Activated CD8-positive, alpha-beta memory T cell treated with anti-CD3 and anti-CD28 coated beads for 24 hours (primary cell): Measurements from ENCODE around the gene BEST1.

Experiments
- DNase-seq: peaks from one replicate; pipeline ENCODE4 v3.0.0-alpha.2; 2020

The BEST1 gene

DNA sequence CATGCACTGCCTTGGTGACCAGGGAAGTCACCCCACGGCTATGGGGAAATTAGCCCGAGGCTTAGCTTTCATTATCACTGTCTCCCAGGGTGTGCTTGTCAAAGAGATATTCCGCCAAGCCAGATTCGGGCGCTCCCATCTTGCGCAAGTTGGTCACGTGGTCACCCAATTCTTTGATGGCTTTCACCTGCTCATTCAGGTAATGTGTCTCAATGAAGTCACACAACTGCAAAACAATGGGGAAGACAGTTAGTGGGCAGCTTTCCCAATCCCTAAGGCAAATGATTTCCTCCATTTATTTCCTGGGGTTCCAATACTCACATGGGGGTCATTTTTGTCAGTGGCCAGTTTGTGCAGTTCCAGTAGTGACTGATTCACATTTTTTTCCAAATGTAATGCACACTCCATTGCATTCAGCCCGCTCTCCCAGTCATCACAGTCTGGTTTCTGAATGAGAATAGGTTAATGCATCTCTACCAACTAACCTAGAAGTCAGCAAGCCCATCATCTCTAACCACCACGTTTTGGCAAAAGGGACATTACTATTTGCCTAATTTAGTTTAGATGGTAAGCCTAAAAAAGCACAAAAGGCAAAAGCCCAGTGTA lies 14.6 kb downstream of the BEST1 start:
- peak; percentile 53 for DNase-seq

DNA sequence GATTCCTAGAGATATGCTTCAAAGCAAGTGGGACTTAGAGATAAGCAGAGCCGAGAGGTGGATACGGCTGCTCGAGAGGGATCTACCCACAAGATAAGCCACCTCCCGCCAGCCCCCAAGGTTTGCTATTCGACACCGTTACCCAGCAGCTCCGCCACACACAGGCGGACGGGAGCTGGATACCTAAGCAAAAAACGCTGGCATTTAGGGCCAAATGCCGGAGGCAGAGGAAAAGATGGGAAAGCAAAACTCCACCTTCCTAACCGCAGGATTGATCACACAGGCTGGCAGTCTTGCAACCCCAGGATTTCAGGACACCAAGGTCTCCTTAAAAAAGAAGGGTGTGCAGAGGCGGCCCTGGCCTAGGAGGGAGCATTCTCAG lies 16.6 kb downstream of the BEST1 start:
- peak; percentile 69 for DNase-seq

DNA sequence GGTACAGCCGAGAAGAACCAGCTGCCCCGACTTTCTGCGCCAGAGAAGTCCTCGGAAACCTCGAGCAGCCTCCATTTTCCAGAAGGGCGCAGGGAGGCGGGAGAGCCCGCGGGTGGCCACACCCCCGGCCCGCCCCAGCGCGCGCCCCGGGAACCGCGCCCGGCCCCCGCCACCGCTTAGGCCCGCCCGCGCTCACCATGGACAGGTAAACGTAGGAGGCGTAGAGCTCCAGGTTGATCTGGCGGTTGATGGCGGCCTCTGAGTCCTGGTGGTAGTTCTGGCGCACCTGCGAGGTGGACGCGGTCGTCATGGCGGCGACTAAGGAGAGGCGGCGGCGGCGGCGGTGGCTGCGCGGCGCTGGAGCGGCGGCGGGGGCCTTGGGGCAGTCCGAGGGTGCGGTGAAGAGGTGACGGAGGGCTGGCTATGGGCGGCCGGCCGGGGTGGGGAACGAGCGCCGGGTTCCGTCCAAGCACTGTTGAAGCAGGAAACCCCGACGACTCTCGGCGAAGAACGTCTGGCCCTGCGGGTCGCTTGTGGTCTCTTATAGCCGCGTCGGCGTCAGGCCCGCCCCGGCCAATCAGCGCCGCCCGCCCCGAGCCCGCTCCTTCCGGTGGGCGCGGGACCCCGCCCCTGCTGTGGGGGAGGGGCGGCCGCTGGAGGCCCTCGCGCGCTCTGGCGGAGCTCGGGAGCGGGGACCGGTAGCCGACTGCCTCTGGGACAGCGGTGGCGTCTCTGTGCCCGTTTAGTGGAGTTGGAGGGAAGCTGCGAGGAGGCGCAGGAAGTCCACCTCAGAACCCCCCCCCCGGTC lies 17.2 kb downstream of the BEST1 start, which contains the start of gene FTH1:
TSS of gene FTH1 (minus strand) at position 519 of the 808 bp plus-strand sequence. CDS start at position 310, 209 bp downstream.
- peak; percentile 93 for DNase-seq

DNA sequence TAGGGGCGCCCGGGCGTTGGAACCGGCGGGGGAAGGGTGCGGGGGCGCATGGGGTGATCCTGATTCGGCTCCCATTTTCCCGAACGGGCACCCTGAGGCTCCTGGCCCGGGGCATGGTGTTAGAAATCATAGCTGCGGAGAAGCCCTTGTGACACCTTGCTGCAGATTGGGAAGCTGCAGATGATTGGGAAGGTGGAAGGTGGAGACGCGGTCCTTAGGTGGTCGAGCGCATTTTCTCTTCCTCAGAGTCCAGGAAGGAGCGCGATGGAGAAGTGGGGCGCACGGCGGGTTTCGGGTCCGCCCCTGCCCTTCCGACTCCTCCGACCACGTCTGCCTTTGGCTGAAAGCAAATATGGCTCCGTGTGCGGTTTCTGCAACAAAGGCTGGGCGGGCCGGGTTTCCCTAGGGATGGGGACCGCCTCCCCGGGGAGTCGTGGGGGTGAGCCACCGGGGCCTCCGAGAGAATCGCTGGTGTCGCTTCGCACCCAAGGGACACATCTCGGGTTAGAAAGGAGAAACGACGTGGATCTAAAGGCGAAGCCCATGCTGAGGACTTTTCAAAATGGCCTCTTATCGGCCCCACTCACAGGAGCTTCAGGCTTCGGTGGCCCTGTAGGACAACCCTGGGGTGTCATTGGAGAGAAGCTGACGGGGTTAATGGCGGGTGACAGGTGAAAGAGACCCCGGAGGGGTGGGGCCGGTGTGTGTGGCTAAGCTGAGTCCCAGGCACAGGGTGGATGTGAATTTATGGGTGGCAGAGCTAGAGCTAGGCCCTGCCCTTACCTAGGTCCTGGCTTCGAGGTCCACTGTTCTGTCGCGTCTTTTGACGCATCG lies 18.0 kb downstream of the BEST1 start:
- peak; percentile 85 for DNase-seq

DNA sequence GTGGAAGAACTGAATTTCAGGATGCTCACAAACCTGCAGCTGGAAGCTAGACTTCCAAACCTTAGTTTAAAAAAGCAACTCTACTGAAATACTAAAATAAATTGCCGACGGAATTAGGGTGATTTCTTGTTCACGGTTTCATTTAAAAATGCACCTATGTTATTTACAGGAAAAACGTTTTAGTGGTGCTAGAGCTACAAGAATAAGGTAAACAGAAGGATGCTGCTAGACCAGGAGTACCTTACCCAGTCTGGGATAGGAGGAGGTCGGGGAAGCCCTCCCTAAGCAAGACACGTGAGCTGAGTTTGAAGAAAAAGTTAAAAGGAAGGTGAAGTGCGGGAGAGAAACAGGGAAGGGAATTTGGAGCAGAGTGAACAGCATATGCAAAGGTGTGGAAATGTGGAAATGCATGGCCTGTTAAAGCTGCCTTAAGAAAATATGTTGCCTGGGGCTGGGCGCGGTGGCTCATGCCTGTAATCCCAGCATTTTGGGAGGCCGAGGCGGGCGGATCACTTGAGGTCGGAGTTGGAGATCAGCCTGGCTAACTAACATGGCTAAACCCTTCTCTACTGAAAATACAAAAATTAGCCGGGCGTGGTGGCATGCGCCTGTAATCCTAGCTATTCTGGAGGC lies 18.7 kb downstream of the BEST1 start:
- peak; percentile 48 for DNase-seq

DNA sequence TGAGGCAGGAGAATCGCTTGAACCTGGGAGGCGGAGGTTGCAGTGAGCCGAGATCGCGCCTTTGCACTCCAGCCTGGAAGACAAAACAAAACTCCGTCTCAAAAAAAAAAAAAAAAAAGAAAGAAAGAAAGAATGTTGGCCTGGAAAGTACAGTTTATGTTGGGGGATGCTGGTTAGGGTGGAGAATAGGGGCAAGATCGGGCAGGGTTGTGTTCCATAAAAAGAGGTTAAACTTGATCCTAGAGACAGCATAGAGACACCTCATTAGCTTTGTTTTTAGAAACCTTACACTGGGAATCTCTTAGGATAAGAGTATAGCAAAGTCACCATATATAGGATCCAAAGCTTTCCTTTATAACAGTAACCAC lies 19.2 kb downstream of the BEST1 start:
- DNase-seq, result no peak

DNA sequence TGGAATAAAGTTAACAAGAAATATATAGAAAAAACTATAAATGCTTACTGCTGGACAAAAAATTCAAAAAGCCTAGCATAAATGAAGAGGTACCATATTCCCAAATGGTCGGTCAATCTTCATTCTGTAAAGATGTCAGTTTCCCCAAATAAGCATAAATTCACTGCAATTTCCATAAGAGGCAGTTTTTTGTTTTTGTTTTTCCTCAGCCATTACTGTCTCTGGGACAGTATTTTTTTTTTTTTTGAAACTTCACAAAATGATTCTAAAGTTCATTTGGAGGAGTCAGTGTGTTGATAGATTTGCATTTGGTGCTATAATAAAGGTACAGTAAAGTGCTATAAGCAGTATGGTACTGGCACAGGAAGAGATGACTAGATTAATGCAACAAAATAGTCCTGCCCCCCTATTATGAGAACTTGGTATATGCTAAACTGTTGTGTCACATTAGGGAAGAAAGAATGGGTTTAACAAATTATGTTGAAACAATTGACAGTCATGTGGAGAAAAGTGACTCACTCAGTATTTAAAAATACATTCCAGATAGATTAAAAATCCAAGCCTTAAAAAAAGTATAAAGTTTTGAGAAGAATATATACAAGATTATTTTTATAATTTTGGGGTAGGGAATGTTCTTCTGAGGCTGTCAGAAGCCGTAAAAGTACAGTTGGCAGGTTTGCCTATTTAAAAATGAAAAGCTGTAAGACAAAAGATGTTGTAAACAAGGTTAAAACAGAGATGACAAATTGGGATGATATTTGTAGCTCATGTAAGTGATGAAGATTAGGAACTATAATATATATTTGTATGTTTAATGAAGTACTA lies 19.9 kb downstream of the BEST1 start:
- no peak for DNase-seq

DNA sequence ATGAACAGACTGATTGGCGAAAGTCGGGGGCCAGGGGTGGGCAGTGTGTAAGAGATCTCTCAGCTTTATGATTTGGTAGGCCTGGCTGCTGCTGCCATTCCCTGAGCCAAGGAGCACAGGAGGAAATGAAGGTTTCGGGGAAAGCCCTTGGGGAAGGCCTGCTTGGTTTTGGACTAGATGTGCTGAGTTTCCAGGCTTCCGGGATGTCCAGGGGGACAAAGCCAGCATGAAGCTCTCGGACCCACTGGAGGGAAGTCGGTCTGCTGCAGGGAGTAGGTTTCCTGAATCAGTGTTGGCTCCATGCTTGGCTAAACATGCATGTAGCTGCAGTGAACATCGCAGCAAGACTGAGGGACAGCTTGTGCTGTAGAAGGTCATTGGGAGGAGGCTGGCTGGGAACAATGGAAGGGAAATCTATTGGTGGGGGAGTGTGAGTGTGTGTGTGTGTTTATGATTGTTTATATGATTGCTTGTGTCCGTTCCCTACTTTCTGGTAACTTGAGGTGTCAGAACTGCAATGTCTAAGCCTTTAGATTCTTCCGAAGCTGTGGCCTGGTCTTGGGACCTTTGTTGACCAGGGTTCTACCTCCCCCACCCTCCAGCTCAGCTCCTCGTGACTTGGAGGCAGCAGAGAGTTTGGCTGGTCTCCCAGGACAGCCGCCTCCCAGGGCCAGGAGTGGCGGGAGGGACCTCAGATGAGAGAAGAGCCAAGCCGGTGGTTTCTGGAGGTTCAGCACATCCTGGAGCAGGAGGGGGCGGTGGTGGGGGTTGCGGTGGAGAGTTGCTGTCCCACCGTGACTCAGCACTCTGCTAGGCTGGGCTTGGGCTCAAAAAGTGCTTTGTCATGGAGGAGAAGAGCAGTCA lies 21.3 kb downstream of the BEST1 start:
- DNase-seq, result peak; percentile 67

DNA sequence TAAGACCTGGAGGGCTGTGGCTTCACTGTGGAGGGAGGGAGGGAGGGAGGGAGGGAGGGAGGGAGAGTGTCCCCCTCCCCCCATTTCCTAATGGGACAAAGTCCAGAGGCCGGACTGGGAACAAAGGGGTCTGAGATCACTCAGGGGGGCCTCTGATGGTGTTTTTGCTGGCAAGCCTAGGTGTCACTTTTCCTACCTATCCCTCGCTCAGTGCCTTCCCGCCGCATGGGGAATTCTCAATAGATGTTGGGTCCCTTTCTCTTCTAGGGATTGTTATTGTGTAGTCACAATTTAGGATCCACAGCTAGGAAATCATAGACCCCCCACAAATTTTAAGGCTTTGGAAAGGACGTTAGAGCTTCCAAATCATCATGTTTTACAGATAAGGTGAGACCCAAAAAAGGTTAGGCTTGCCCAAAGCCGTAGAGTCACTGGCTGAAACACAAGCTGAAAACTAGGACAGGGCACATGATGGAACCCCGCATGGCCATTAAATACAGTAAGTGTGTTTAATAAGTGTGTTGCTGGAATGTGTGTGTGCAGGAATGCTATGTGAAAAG lies 22.0 kb downstream of the BEST1 start:
- peak; percentile 57 for DNase-seq

DNA sequence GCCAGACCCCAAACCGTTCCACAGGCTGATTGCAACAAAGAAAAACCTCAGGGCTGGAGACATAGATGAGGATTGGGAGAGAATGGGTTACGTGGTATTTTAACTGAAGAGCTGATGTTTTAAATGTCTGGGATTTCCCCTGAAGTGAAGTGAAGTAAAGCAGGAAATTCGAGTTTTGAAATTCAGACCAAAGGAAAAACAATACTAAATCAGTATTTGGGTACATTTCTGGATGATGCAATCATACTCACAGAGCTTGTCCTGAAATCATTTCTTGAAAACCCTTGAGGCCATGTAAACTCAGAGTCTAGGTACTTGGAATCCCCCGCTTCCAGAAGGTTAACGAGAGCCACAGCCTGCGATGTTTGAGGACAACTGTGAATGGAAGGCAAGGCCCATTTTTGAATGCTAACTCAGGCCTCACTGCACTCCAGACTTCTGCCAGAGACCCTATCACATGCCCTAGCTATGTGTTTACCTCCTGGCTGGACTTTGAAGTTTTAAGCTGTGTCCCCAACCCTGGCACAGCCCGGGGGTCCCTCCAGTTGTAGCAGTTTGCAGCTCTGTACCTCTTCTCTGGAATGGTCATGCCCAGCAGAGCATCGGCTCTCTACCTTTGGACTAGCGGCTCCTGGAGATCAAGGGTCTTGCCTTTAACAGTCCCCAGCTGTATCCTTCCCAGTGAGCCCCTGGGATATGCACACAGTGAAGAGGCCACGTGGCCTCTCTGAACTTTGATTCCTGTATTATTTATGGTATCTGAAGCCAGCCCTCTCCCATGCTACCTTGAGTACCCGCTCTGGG lies 22.7 kb downstream of the BEST1 start:
- peak; percentile 59 for DNase-seq

DNA sequence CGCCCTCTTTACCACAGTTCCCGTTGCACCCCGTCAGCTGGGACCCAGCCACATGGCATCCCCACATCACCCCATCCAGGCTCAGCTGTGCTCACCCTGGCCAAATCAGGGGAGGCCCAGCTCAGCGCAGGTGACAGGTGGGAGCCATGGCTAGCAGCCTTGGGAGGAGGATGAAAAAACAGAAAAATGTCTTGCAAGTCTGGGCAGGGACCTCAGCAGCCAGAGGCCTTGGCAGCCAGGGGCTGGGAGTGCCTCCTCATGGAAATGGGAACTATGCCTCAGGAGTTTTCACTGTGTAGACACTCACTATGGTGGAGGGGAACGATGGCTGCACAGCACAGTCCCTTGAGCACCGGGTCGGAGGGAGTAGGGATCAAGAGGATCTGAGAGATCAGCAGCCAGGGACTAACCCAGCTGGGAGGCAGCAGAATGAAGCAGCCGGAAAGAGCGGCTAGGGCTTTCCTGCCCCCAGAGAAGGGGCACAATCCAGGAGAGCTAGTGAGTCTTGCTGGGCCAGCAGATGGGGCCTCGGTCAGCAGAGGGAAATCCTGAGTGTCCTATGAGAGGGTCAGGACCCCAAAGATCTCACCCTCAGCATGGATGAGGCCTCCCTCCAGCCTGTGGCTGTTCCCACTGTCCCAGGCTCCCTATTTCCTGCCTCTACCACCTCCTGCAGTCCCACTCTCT lies 23.5 kb downstream of the BEST1 start:
- DNase-seq, result peak; percentile 52

DNA sequence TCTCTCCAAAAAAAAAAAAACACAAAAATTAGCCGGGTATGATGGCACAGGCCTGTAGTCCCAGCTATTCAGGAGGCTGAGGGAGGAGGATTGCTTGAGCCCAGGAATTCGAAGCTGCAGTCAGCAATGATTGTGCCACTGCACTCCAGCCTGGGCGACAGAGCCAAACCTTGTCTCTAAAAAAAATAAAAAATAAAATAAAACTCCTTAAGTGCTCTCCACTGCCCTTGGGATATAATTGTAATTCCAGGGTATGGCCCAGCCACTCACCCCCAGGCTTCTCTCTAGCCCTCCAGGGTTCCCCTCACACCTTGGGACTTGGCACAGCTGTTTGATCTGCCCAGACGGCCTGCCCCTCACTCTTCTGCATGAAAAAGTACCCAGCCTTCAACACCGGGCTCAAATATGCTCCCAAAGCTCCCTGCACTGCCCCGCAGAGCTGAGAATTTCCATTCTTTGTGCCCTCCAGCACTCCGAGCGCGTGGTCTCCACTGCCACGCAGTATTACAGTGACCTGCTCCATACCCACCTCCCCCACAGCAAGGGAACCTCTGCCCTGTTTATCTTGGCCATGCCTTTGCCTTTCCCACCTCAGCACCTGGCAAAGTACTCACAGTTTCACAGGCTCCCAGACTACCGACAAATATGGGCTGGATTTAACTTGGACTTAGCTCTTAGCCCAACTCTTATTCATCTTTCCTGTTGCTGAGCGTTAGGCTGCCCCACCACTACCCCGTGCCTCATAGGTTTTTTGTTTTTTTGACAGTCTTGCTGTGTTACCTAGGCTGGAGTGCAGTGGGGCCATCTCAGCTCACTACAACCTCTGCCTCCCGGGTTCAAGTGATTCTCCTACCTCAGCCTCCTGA lies 24.8 kb downstream of the BEST1 start:
- DNase-seq, result no peak

DNA sequence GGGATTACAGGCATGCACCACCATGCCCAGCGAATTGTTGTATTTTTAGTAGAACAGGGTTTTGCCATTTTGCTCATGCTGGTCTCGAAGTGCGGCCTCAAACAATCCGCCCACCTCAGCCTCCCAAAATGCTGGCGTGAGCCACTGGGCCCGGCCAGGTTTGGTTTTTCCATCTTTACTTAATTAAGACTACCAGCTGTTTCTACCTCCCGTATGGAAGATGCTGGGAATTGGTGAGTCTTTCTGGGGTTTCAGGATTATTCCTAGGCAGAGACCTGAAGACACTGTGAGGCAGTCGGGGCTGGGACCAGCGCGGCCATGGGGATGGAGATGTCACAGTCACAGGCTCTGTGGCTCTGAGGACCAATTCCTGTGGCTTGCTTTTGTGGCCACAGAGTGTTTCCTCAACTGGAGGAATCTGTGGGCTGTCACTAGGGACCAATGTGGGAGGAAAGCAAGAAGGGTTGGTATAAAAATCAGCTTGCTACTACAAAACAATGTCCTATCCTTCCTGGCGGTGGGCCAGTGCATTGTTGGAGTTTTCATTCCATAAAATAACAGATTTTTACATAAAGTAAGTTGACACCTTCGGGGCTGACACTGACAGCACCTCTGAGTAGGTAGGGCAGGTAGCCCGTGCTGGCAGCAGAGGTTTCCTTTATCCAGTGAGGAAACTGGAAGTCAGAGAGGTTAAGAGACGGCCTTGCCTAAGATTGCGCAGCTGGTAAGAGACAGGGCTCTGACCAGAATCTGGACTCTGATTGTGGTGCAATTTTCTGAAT lies 25.7 kb downstream of the BEST1 start:
- no peak for DNase-seq

DNA sequence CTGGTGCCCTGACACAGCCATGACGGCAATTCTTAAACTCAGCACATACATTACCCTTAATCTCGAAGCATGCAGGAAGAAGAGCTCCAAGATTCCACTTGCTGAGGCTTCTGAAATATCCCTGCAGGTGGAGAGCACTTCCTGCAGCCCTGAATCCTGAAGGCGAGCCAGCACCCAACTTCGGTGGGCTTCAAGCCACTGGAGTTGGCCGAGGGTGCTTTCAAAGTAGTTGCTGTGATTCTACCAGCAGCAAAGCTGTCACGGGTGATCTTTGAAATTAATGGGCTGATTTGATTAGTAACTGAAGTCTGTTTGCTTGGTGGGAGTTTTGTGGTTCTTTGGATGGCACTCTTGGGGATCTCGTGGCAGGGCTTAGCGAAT lies 26.3 kb downstream of the BEST1 start:
- DNase-seq, result no peak

DNA sequence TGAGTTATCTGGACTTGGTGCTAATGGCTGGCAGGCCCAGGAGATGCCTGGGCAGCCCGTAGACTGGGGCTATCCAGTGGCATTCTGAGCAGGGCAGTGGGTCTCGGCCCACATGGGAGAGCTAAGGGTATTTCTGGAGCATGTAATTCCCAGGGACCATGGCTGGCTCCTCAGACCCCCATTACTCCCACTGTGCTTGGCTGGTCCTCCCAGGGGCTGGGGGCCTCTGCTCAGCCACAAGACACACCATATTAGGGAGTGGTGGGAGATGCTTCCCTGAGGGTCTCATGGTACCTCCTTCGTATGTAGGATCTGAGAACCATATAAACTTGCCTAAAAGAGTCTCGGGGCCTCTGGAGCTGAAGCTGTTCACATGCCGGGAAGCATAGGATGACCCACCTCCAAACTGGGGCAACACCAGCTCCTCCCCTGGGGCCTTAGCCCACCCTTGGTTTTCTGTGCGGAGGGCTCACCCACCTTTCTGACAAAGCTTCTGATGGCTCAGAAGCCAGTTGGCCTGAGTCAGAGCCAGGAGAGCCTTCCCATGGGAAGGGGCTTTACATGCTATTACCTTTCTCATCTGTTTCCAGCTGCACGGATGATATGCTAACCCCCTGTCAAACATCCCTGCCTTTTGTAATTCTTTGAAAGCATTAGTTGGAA lies 26.8 kb downstream of the BEST1 start:
- DNase-seq, result no peak

DNA sequence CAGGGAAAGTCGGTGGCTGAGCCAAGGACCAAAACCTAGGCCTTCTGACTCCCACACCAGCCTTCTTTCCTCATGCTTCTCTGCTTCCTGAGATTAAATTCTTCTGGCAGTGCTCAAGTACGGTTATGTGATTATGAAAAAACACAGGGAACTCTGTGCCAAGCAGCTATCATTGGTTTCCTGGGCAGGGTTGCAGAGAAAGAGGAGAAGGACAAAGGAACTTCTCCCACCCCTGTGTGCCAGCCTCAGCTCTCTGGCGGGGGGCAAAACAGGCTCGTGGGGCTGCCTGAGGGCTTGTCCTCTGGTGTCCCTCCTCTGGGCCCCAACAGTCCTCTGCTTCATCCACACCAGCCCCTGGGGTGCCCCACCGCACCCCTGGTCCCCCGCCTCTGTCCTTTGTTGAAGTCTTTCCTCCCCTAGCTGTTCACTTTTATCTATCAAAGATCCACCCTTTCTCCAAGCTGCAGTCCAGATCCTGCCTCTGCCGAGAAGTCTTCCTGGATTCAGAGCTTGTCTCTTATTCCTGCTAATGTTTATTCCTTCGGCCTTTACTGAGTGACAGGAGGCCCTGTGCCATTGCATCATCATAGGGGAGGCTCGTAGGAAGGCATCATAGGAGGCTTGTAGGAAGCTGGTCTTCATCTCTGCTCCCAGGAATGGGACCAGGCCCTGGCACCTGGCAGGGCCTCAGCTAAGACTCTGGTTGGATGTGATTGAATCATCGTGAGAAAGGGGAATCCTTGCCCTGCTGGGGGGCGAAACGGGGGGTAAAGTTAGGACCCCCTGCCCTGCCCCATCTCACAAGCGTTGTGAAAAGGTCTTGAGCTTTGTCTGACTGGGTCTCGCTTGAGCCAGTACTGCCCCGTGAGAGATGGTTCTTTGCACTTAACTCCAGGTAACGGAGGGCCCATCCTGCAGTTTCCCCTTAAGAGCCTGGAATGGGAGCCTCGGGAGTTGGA lies 28.8 kb downstream of the BEST1 start:
- DNase-seq, result peak; percentile 51
